Right atrium auricular region (tissue), 2 donors: Measurements from ENCODE around the gene UNC13C. TPM values are rescaled to one million over a fixed set of nuclear protein-coding genes. Genes with fewer than 3 reads are reported as not detected.

Source experiments
- DNase-seq: peaks from one replicate; pipeline ENCODE4 v3.0.0-alpha.2; 2019; ENCODE audit warnings: low spot score
- H3K27ac ChIP-seq, 2 donors: fragments of 200-600 bp; sonication (generic); 1 replicate in 1 of 2; 2 replicates in 1 of 2; pipeline ENCODE4 v1.5.1; 2016 to 2019
- H3K27me3 ChIP-seq, 2 donors: fragments of 200-600 bp; sonication (generic); one replicate each; pipeline versions ENCODE4 v1.5.1 to v1.6.0; 2017 to 2019
- H3K36me3 ChIP-seq: fragments of 200-600 bp; sonication (generic); one replicate; pipeline ENCODE4 v1.5.1; 2016
- H3K4me1 ChIP-seq, 2 donors: fragments of 200-600 bp; sonication (generic); one replicate each; pipeline versions ENCODE4 v1.5.1 to v1.6.0; 2017 to 2019
- H3K4me3 ChIP-seq, 2 donors: fragments of 200-600 bp; sonication (generic); 1 replicate in 1 of 2; 2 replicates in 1 of 2; pipeline ENCODE4 v1.5.1; 2017 to 2019; ENCODE audit warnings: mild to moderate bottlenecking in 1 of 2, moderate library complexity in 1 of 2
- H3K9me3 ChIP-seq, 2 donors: fragments of 200-600 bp; sonication (generic); one replicate each; pipeline ENCODE4 v1.5.1; 2019
- total RNA-seq, 2 donors: library from RNA; depleted of rRNA; stranded (reverse); fragments of >200 nt; gene quantifications; one replicate each; pipeline ENCODE4 v1.1.0, GENCODE V29; 2016
- TF ChIP-seq, protein P1 (sequence below), 2 donors: fragments of 200-600 bp; sonication (generic); IDR thresholded peaks; one replicate each; pipeline ENCODE4 v1.5.1; 2019; ENCODE audit warnings: antibody characterized with exemption in 2 of 2

Gene UNC13C
- total RNA-seq, 2 donors from 2014 or later = 0.19 to 0.31 TPM

DNA sequence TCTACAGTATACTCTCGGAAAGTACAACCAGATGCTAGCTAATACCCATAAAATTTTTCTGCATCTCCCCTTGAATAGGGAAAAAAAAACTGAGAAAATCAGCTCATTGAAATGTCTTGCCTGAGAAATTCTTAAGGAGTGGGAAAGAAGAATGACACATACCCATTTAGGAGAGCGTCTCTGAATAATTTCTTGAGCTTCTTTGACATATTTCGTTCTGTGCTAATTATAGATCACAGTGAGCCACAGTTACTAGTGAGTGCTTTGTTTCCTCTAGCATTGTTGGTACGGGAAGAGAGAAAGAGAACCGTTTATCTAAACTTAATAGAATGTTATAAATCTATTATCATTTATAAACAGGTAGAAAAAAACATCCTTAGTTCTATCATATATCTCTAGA lies 588.4 kb downstream of the UNC13C start:
- Histone ChIP-seq H3K4me3 (no peak overlapping the region), H3K27ac (no peak overlapping the region), H3K4me1 (no peaks in the 10 kb centered on the region), H3K9me3 (no peaks in the 10 kb centered on the region), H3K36me3 (no peaks in the 10 kb centered on the region), H3K27me3 (no peaks in the 10 kb centered on the region)
- TF ChIP-seq, protein P1, sequence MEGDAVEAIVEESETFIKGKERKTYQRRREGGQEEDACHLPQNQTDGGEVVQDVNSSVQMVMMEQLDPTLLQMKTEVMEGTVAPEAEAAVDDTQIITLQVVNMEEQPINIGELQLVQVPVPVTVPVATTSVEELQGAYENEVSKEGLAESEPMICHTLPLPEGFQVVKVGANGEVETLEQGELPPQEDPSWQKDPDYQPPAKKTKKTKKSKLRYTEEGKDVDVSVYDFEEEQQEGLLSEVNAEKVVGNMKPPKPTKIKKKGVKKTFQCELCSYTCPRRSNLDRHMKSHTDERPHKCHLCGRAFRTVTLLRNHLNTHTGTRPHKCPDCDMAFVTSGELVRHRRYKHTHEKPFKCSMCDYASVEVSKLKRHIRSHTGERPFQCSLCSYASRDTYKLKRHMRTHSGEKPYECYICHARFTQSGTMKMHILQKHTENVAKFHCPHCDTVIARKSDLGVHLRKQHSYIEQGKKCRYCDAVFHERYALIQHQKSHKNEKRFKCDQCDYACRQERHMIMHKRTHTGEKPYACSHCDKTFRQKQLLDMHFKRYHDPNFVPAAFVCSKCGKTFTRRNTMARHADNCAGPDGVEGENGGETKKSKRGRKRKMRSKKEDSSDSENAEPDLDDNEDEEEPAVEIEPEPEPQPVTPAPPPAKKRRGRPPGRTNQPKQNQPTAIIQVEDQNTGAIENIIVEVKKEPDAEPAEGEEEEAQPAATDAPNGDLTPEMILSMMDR (IDR thresholded peaks at IDR 0.05) = no peak
- DNase-seq = no peak

DNA sequence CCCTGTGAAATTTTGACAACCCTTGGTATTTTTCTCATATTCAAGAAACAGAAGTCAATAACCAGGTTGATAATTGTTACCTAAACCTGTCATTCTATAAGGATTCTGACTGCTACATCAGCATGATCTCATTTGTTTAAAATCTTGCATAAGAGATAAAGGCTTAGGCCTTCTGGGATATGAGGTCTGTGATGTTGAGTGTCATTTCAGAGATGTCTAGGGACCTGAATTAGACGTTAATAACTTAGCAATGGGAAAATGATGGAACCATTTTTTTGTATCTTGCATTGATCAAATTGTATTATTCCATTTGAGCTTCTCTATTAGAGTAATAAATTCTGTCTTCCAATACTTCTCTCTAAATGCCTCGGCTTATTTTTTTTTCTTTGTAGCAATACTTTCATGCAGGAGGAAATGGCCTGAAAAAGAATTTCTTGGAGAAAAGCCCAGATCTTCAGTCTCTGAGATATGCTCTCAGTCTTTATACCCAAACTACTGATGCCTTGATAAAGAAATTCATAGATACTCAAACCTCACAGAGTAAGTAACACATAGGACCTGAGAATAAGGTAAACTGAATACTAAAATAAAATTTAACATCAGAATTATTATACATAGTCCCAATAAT lies 589.3 kb downstream of the UNC13C start:
- TF ChIP-seq, protein P1 (IDR thresholded peaks at IDR 0.05) = no peak

DNA sequence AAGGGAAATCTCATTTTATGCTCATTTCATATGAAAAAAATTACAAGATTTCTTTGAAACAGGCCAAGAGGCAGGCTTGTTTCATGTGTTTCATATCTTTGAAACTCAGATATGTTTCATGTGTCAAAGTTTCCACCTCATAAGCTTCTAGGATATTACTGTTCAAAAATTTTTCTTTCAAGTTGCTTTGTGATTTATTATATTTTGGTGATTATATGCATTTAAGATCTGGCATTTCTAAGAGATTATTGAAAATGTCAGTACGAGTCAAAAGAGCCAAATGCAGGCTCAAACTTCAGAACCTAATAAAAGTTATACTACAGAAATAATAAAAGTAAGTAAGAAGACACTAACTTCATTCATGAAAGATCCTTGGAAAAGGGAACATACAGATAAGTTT lies 590.1 kb downstream of the UNC13C start:
- Histone ChIP-seq H3K4me3 (no peak overlapping the region), H3K27ac (no peak overlapping the region), H3K27me3 (no peaks in the 10 kb centered on the region), H3K9me3 (no peaks in the 10 kb centered on the region), H3K36me3 (no peaks in the 10 kb centered on the region), H3K4me1 (no peaks in the 10 kb centered on the region)
- DNase-seq = no peak
- TF ChIP-seq, protein P1 (IDR thresholded peaks at IDR 0.05) = no peak

More for the DNA sequence above, 589.3 kb downstream of the UNC13C start:
- DNase-seq = no peak
- H3K36me3 ChIP-seq = no peaks in the 10 kb centered on the region
- H3K9me3 ChIP-seq = no peaks in the 10 kb centered on the region
- H3K27ac ChIP-seq = no peak overlapping the region
- no peaks in the 10 kb centered on the region for H3K27me3 ChIP-seq
- no peak overlapping the region for H3K4me3 ChIP-seq
- H3K4me1 ChIP-seq = no peaks in the 10 kb centered on the region

DNA sequence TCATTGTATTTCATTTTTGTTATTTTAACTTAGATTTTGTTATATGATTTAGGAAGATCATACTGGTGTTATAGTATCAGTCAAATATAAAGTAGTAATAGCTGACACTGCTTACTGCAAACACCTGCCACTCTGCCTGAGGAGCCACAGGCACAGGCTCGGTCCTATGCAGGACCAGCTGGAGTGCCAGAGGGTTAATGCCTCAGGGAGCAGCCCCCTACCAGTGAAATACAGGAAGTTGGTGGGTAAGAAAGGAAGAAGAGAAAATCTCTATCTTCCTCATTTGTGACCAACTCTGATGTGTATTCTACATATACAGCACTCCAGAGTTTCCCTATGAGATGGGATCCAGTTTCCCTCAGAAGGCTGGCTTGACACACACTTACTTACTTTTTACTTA lies 593.3 kb downstream of the UNC13C start:
- no peak overlapping the region for H3K4me3 ChIP-seq
- H3K27me3 ChIP-seq = no peaks in the 10 kb centered on the region
- TF ChIP-seq, protein P1 (IDR thresholded peaks at IDR 0.05) = no peak
- no peak for DNase-seq
- H3K36me3 ChIP-seq = no peaks in the 10 kb centered on the region
- no peak overlapping the region for H3K27ac ChIP-seq
- H3K9me3 ChIP-seq = no peaks in the 10 kb centered on the region
- no peaks in the 10 kb centered on the region for H3K4me1 ChIP-seq

DNA sequence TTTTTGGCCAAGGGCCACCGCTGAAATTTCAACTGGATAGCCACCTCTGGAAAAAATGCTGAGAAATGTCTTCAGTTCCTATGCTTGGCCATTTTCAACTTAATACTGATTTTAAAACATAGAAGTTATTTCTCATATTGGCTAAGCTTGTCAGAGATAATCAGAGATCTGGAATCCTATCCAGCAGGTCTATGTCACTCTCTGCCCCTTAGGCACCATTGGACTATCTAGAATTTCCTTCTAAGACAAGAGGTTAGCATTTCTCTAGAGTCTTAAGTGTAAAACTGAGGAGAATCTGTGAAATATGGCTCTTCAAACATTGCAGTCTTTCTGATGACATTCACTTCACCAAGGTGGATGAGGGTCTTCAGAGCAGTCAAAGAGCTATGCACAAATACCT lies 597.3 kb downstream of the UNC13C start:
- Histone ChIP-seq H3K4me1 (no peaks in the 10 kb centered on the region), H3K27me3 (no peaks in the 10 kb centered on the region), H3K4me3 (no peak overlapping the region), H3K36me3 (no peaks in the 10 kb centered on the region), H3K27ac (no peak overlapping the region), H3K9me3 (no peaks in the 10 kb centered on the region)
- TF ChIP-seq, protein P1 (IDR thresholded peaks at IDR 0.05) = no peak
- no peak for DNase-seq
